Measurements from ENCODE around the gene AACS. TPM values are rescaled to one million over a fixed set of nuclear protein-coding genes. Genes with fewer than 3 reads are reported as not detected.

Gene AACS
- total RNA-seq, 1 donor from 2014 or later: 25.2 TPM

- intact Hi-C loops (cut with micrococcal nuclease): loop anchor here (1.0 to 10.0 kb wide), 5 partner anchors 147 to 1691 kb away; no protein-coding TSS in a partner anchor
Measured at GRCh38 chr12:125183187-125184067, 118.2 kb downstream of the AACS start.

- intact Hi-C loops (cut with micrococcal nuclease): loop anchor here (5.0 to 10.0 kb wide), 2 partner anchors 280 to 498 kb away; no protein-coding TSS in a partner anchor
Measured at GRCh38 chr12:125184213-125184967, 119.2 kb downstream of the AACS start.

- intact Hi-C loops (cut with micrococcal nuclease): loop anchor here (10.0 kb wide), 1 partner anchor 281 kb away; no protein-coding TSS in a partner anchor
Measured at GRCh38 chr12:125185311-125185739, 120.1 kb downstream of the AACS start.

GRCh38 chr12:125185740-125186470 is 120.7 kb downstream of the AACS start, which contains the start of gene TMEM132B:
TSS of gene TMEM132B (plus strand) at chr12:125186386.
- intact Hi-C loops (cut with micrococcal nuclease): loop anchor here (10.0 kb wide), 1 partner anchor 281 kb away; no protein-coding TSS in a partner anchor

- intact Hi-C loops (cut with micrococcal nuclease): loop anchor here (10.0 kb wide), 1 partner anchor 282 kb away; no protein-coding TSS in a partner anchor
Measured at GRCh38 chr12:125186471-125187147, 121.4 kb downstream of the AACS start.

GRCh38 chr12:125187148-125187745 is 122.0 kb downstream of the AACS start:
- intact Hi-C loops (cut with micrococcal nuclease): loop anchor here (10.0 kb wide), 1 partner anchor 282 kb away; no protein-coding TSS in a partner anchor

GRCh38 chr12:125187780-125188741 is 122.8 kb downstream of the AACS start:
- intact Hi-C loops (cut with micrococcal nuclease): loop anchor here (10.0 kb wide), 1 partner anchor 283 kb away; no protein-coding TSS in a partner anchor

GRCh38 chr12:125189015-125189414 is 123.8 kb downstream of the AACS start:
- intact Hi-C loops (cut with micrococcal nuclease): loop anchor here (10.0 kb wide), 1 partner anchor 284 kb away; no protein-coding TSS in a partner anchor

- intact Hi-C loops (cut with micrococcal nuclease): loop anchor here (10.0 kb wide), 1 partner anchor 285 kb away; no protein-coding TSS in a partner anchor
Measured at GRCh38 chr12:125189502-125189901, 124.3 kb downstream of the AACS start.

GRCh38 chr12:125191361-125192087 is 126.3 kb downstream of the AACS start:
- intact Hi-C loops (cut with micrococcal nuclease): no loop called here

- intact Hi-C loops (cut with micrococcal nuclease): no loop called here
Measured at GRCh38 chr12:125192690-125193221, 127.5 kb downstream of the AACS start.

Other genes with a start within 250 kb of the AACS start
- gene SCARB1, start 201.6 kb upstream of the AACS start, total RNA-seq: 6.4 and 7.1 TPM in 2 replicates
- 1,059 and 1,072 TPM in 2 replicates for gene UBC, start 150.8 kb upstream of the AACS start, total RNA-seq
- gene DHX37, start 76.3 kb upstream of the AACS start, total RNA-seq: 37.0 and 40.7 TPM in 2 replicates
- 19.4 and 19.8 TPM in 2 replicates for gene BRI3BP, start 71.8 kb upstream of the AACS start, total RNA-seq
- not detected in 2 replicates for gene TMEM132B, start 121.0 kb downstream of the AACS start, total RNA-seq

Data from T-helper 1 cell treated with Interleukin-12 subunit alpha and Interleukin-12 subunit beta and Interleukin-4 antibody, amounts not matched to agents 30 ng/mL and 1 ng/mL, for 36 hours (primary cell).